H1 (cell line): ENCODE measurements around the gene ERP44. TPM values are rescaled to one million over a fixed set of nuclear protein-coding genes. Genes with fewer than 3 reads are reported as not detected.

ENCODE experiments used
- CEBPB ChIP-seq: IDR thresholded peaks from 2 replicates; pipeline ENCODE4 v1.6.1; 2012; ENCODE audit warnings: low read depth, low read length
- CHD2 ChIP-seq: IDR thresholded peaks from 2 replicates; pipeline ENCODE4 v1.6.1; 2012; ENCODE audit warnings: low read length, improper control_type of control experiment
- GABPA ChIP-seq: IDR thresholded peaks from 2 replicates; pipeline ENCODE4 v1.6.1; 2011; ENCODE audit warnings: mild to moderate bottlenecking, low read length, moderate library complexity, borderline replicate concordance; ENCODE audit not compliant: insufficient read depth
- polyA plus RNA-seq, 7 experiments: library from polyadenylated mRNA; depleted of rRNA in 3 of 7; stranded (reverse) in 5 of 7; unstranded in 2 of 7; fragments of >200 nt in 5 of 7; fragments of 200-250 nt in 2 of 7; gene quantifications; 1 replicate in 5 of 7; 2 replicates in 1 of 7; 4 replicates in 1 of 7; pipeline versions ENCODE4 v1.2.1 to v1.2.3, GENCODE V29; 2011 to 2013; ENCODE audit warnings: missing spikeins in 2 of 7, mixed read lengths in 2 of 7
- total RNA-seq: library from RNA; stranded (reverse); fragmentation: NEBNext Ultra II Directional; extraction: Animal tissue kit (Norgen Biotek cat#: 25700); gene quantifications from 2 replicates; pipeline ENCODE4 v1.2.1, GENCODE V29; 2021
- TF ChIP-seq, protein P1 (sequence below): IDR thresholded peaks from 2 replicates; pipeline ENCODE4 v1.6.1; 2011; ENCODE audit warnings: low read depth, mild to moderate bottlenecking, low read length; ENCODE audit not compliant: insufficient read depth

Gene ERP44
- total and polyA plus RNA-seq, 2 of the 8 experiments (the other 6 are each of a cell fraction or from before 2014, with no cell fraction given), result 5.7 to 15.6 TPM

DNA sequence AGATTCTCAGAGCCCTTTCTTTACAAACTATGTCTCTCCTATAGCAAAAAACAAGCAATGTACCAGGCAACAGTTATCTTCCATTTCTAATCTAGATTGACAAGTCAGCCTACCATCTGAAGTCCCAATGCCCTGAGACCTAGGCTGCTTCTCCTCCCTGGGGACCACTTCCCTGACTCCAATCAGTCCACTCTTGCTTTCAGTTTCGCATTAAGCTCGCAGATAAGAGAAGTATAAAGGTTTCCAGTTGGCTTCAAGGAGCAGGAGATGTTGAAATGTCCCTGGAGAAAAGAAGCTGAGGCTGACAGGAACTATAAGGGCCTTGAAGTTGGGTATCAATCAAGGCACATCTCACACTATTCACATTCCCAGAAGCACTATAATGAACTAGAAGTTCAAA lies 32.3 kb downstream of the ERP44 start (continued):
- TF ChIP-seq, protein P1, sequence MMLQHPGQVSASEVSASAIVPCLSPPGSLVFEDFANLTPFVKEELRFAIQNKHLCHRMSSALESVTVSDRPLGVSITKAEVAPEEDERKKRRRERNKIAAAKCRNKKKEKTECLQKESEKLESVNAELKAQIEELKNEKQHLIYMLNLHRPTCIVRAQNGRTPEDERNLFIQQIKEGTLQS, result no peak
- TF ChIP-seq GABPA, result no peak
- TF ChIP-seq CHD2, result no peak
- no peak for TF ChIP-seq CEBPB
